MM.1S (cell line): ENCODE data around the gene IQUB.

Source experiments
- EZH2 ChIP-seq: fragments of 300-600 bp; sonication (generic); optimal IDR thresholded peaks from 2 replicates; pipeline ENCODE3; 2017; ENCODE audit warnings: low read depth, mild to moderate bottlenecking, antibody characterized with exemption, low read length, mixed read lengths
- EZH2phosphoT487 ChIP-seq: fragments of 300-600 bp; sonication (generic); IDR thresholded peaks from 2 replicates; pipeline ENCODE4 v1.6.1; 2018; ENCODE audit warnings: antibody characterized with exemption, low read length
- TF ChIP-seq, protein P1 (sequence below): fragments of 300-600 bp; sonication (generic); IDR thresholded peaks from 2 replicates; pipeline ENCODE4 v1.5.1; 2016; ENCODE audit warnings: antibody characterized with exemption, low read length, mixed read lengths

DNA sequence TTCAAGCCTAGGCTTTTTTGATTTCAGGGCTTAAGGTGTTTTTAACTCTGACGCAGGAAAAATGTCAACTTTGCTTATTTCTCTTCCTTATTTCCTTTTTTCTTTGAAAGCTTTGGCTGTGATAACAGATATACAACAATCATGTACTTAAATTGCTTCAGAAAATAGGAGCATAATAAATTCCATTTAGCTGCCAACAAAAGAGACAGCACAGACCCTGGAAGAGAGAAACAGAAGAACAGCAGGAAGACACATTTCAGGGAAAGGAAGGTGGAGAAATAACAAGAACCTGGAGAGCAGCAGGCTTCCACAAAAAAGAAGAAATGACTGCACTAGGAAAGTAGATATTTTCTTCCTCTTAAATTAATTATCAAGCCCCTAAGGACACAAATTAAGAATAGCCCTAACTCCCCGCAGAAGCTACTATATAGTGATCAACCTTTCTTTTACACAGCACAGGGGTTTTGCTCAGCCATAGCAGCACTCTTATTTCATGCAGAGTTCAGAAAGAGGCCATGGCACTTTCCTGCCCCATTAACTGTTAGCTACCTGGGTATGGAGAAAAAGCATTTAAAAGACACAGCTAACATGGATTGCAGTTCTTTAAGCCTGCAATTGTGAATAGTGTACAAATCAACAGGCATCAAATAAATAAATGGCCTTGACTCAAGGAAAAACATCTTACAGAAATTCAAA, 61.5 kb downstream of the IQUB start:
- TF ChIP-seq, protein P1, sequence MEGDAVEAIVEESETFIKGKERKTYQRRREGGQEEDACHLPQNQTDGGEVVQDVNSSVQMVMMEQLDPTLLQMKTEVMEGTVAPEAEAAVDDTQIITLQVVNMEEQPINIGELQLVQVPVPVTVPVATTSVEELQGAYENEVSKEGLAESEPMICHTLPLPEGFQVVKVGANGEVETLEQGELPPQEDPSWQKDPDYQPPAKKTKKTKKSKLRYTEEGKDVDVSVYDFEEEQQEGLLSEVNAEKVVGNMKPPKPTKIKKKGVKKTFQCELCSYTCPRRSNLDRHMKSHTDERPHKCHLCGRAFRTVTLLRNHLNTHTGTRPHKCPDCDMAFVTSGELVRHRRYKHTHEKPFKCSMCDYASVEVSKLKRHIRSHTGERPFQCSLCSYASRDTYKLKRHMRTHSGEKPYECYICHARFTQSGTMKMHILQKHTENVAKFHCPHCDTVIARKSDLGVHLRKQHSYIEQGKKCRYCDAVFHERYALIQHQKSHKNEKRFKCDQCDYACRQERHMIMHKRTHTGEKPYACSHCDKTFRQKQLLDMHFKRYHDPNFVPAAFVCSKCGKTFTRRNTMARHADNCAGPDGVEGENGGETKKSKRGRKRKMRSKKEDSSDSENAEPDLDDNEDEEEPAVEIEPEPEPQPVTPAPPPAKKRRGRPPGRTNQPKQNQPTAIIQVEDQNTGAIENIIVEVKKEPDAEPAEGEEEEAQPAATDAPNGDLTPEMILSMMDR = no peak
- no peak for TF ChIP-seq EZH2
- TF ChIP-seq EZH2phosphoT487 = no peak
